HG03565 (cell line): ENCODE measurements around the gene MERTK.
"Not testable (repeated sequence)": the region's sequence is repeated elsewhere in the genome, so short reads cannot be mapped to it uniquely, and the experiment has no call there.

ENCODE experiments used
- ATAC-seq: cut with Tn5 transposase; IDR thresholded peaks from one replicate; pipeline ENCODE4 v1.9.1; 2021; ENCODE audit warnings: mild to moderate bottlenecking, moderate library complexity; ENCODE audit not compliant: unreplicated experiment

The MERTK gene

GRCh38 chr2:111897924-111898702, at the start of gene MERTK:
TSS of gene MERTK (plus strand) at chr2:111898607. CDS start at chr2:111898736, 129 bp downstream.
- ATAC-seq = peak; percentile 36

- not testable (repeated sequence) for ATAC-seq
These were observed 47.8 kb upstream of the MERTK start for GRCh38 chr2:111850646-111851045.

- ATAC-seq = not testable (repeated sequence)
These were observed 45.9 kb upstream of the MERTK start for GRCh38 chr2:111852544-111852943.

GRCh38 chr2:111860005-111860404, 38.4 kb upstream of the MERTK start:
- ATAC-seq = not testable (repeated sequence)

- not testable (repeated sequence) for ATAC-seq
These were observed 33.3 kb upstream of the MERTK start for GRCh38 chr2:111865124-111865523.

- not testable (repeated sequence) for ATAC-seq
These were observed 25.6 kb upstream of the MERTK start for GRCh38 chr2:111872806-111873205.

GRCh38 chr2:111883661-111884591, 14.5 kb upstream of the MERTK start, which contains the start of gene ANAPC1:
TSS of gene ANAPC1 (minus strand) at chr2:111884193. CDS start at chr2:111880825, 3,368 bp downstream.
- peak; percentile 69 for ATAC-seq

- no peak for ATAC-seq
These were observed 13.8 kb upstream of the MERTK start for GRCh38 chr2:111884592-111884964.

- ATAC-seq = no peak
These were observed 2.4 kb upstream of the MERTK start for GRCh38 chr2:111896024-111896423.

- ATAC-seq = no peak
These were observed 1.8 kb upstream of the MERTK start for GRCh38 chr2:111896576-111896975.

GRCh38 chr2:111897630-111897923, 830 bp upstream of the MERTK start:
- ATAC-seq = no peak

- no peak for ATAC-seq
These were observed 502 bp downstream of the MERTK start for GRCh38 chr2:111898703-111899514.

- no peak for ATAC-seq
These were observed 2.5 kb downstream of the MERTK start for GRCh38 chr2:111900859-111901258.

- ATAC-seq = no peak
These were observed 5.1 kb downstream of the MERTK start for GRCh38 chr2:111903516-111903915.

- no peak for ATAC-seq
These were observed 5.6 kb downstream of the MERTK start for GRCh38 chr2:111903930-111904439.

GRCh38 chr2:111904726-111905474, 6.5 kb downstream of the MERTK start:
- ATAC-seq = no peak

GRCh38 chr2:111905475-111905869, 7.1 kb downstream of the MERTK start:
- not testable (repeated sequence) for ATAC-seq

GRCh38 chr2:111905990-111906735, 7.8 kb downstream of the MERTK start:
- no peak for ATAC-seq

- ATAC-seq = no peak
These were observed 10.2 kb downstream of the MERTK start for GRCh38 chr2:111908578-111908977.
